GM18508 (cell line): ENCODE data around the gene PSG3.
"Not testable (repeated sequence)": the region's sequence is repeated elsewhere in the genome, so short reads cannot be mapped to it uniquely, and the experiment has no call there.

Source experiments
- ATAC-seq: cut with Tn5 transposase; IDR thresholded peaks from one replicate; pipeline ENCODE4 v1.9.1; 2021; ENCODE audit warnings: moderate number of reproducible peaks; ENCODE audit not compliant: insufficient read depth, unreplicated experiment

Gene PSG3

GRCh38 chr19:42740381-42740780 is at the start of gene PSG3:
Gene PSG3 (minus strand): TSS chr19:42740481. CDS start chr19:42740384, 97 bp downstream.
- not testable (repeated sequence) for ATAC-seq

DNA sequence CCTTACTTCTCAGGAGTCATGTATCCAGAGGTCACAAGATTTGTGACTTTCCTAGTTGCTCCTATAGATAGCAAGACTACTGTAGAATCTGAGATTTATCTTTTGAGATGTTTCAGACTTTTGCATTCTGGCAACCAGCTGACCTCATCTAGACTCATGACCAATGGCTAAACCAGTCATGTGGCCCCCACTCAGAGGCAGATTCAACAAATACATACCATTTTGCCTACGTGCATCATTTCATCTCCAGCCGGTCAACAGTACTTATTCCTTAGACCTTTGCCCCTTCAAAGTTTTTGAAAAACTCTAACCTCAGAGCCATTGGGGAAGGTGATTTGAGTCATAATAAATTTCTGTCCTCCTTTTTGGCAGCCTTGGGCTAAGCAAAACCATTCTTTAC is 48.5 kb upstream of the PSG3 start:
- ATAC-seq: not testable (repeated sequence)

- not testable (repeated sequence) for ATAC-seq
These were observed 47.5 kb upstream of the PSG3 start for GRCh38 chr19:42787766-42788165.

- ATAC-seq: not testable (repeated sequence)
These were observed 36.7 kb upstream of the PSG3 start for GRCh38 chr19:42776750-42777612.

DNA sequence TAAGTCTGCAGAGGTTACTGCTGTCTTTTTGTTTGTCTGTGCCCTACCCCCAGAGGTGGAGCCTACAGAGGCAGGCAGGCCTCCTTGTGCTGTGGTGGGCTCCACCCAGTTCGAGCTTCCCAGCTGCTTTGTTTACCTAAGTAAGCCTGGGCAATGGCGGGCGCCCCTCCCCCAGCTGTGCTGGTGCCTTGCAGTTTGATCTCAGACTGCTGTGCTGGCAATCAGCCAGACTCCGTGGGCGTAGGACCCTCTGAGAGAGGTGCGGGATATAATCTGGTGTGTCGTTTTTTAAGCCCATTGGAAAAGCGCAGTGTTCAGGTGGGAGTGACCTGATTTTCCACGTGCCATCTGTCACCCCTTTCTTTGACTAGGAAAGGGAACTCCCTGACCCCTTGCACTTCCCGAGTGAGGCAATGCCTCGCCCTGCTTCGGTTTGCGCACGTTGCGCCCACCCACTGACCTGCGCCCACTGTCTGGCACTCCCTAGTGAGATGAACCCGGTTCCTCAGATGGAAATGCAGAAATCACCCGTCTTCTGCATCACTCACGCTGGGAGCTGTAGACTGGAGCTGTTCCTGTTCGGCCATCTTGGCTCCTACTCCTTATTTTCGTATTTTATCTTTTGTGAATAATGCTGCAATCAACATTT is 34.4 kb upstream of the PSG3 start:
- ATAC-seq: not testable (repeated sequence)

DNA sequence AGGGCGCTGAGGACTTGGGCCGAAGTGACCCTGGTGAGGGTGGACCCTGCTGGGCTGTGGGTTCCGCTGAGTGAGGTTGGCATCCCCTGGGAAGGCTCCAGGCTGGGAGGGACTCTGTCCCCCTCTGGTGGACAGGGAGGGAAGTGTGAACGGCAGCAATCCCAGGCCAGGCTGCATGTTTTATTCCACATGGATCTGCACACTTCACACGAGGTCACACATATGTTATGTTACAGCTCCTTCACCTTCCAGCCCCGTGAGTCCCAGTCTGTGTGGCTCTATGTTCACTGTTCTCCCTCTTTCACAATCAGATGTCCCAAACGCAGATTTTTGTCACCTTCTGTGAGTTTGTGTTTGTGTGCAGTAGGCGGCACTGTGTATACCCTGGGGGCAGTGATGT is 27.0 kb upstream of the PSG3 start:
- not testable (repeated sequence) for ATAC-seq

GRCh38 chr19:42766871-42767270 is 26.6 kb upstream of the PSG3 start:
- not testable (repeated sequence) for ATAC-seq

GRCh38 chr19:42764836-42765235 is 24.6 kb upstream of the PSG3 start:
- ATAC-seq: no peak

DNA sequence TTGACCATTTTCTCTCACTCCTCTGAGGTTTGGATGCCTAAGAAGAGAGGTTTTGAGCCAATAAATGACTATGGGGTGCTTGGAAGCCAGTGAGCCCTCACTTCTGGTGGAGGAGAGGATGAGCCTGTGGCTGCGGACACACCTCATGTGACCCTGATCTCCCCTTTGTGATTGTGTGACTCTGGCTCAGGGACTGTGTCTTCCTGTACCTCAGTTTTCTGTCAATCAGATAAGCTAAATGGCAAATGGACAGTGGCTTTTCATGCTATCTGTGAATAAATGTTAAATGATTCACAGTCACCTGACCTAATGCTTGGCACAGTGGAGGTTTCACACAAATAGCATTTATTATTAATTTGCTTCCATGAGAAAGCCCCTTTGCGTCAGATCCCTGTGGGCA is 22.5 kb upstream of the PSG3 start:
- ATAC-seq: no peak

DNA sequence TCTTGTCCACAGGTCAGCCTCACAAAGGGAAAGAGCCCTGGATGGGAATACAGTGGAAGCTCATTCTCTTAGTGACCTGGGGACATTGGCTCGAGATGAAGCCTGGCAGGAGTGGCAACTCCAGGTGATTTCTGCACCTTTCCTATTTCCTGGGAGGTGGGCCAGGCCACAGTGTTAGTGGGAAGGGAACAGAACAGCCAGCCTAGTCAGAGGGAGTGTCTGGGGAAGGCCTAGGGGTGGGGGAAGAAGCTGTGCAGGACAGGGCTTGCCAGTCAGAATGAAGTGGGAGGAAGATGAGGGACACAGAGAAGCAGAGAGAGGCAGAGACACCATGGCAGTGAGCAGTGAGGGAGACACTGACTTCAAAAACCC is 21.6 kb upstream of the PSG3 start:
- ATAC-seq: not testable (repeated sequence)

DNA sequence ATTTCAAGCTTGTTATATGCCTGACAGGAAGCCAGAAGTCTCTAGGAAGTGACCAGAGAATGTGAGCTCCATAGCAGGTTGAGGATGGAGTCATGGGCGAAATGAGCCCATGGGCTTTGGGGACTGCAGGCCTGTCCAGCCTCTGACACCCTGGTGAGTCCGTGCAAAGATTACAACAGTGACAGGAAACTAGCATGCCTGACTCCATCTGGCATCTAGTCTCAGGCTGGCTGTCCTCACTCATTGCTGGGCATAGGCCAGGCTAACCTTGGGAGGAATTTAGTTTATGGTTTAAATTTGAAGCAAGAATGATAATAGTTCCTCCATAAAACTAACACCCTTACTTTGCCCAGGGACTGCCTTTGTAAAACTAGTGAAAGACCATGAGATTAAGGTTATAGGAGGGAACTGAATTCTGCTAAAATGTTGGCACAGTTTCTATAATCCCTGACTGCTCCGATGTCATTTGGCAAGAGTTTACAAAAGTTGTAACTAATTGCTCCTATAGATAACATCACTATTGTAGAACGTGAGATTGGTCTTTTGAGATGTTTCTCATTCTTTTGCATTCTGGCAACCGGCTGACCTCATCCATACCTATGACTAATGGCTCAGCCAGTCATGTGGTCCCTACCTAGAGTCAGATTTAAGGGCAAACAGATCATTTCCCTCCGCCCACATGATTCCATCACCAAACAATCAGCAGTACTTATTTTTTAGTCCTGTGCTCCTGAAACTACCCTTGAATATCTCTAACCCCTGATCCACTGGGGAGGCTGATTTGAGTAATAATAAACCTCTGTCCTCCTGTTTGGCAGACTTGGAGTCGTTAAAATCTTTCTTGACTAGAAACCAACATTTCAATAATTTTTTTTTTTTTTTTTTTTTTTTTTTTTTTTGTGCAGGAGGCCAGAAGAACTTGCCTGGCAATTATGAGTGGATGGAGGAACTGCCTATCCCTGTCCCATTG is 21.0 kb upstream of the PSG3 start:
- ATAC-seq: not testable (repeated sequence)

GRCh38 chr19:42758667-42759066 is 18.4 kb upstream of the PSG3 start:
- ATAC-seq: not testable (repeated sequence)

- not testable (repeated sequence) for ATAC-seq
These were observed 12.0 kb upstream of the PSG3 start for GRCh38 chr19:42752246-42752645.

- not testable (repeated sequence) for ATAC-seq
These were observed 1.7 kb upstream of the PSG3 start for GRCh38 chr19:42741726-42742607.

DNA sequence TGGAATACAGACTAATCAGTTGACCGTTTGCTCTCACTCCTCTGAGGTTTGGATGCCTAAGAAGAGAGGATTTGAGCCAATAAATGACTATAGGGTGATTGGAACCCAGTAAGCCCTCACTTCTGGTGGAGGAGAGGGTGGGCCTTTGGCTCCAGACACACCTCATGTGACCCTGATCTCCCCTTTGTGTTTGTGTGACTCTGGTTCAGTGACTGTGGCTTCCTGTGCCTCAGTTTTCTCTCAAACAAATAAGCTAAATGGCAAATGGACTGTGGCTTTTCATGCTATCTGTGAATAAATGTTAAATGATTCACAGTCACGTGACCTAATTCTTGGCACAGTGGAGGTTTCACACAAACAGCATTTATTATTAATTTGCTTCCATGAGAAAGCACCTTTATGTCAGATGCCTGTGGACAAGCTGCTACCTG is 2.7 kb downstream of the PSG3 start:
- ATAC-seq: not testable (repeated sequence)

DNA sequence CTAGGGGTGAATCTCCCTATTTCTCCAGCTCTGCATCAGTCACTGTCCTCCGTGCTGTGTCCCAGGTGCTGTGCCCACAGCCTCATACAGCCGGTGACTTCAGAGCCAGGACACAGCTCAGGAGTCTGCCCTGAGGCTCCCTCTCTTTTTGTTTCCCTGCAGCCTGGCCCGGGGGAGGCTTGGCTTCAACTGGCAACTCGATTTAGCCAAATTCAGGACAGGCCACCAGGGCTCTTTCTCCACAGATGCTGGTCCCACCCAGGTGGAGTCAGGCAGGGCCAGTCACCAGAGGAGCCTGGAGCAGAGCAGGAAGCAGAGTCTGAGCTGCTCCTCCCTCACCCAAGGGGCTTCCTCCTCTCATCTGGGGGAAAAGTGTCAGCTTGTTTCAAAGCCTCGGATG is 11.9 kb downstream of the PSG3 start:
- ATAC-seq: not testable (repeated sequence)

- ATAC-seq: not testable (repeated sequence)
These were observed 26.3 kb downstream of the PSG3 start for GRCh38 chr19:42714000-42714399.

DNA sequence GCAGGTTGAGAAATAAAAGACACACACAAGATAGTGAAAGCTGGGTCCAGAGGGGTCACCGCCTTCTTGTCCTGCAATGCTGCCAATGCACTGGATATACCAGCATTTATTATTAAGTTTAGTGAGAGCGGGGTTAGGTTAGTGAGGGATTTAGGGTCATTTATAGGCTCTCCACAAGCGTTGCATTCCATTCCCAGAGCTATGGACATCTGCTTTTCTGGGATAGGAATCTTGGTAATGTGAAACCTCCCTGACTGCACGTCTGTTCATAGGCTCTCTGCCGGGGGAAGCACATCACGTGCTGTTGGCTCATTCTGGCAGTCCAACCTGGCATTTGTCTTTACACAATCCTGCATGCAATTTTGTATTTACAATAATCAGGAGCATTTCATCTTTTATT is 27.5 kb downstream of the PSG3 start:
- not testable (repeated sequence) for ATAC-seq

DNA sequence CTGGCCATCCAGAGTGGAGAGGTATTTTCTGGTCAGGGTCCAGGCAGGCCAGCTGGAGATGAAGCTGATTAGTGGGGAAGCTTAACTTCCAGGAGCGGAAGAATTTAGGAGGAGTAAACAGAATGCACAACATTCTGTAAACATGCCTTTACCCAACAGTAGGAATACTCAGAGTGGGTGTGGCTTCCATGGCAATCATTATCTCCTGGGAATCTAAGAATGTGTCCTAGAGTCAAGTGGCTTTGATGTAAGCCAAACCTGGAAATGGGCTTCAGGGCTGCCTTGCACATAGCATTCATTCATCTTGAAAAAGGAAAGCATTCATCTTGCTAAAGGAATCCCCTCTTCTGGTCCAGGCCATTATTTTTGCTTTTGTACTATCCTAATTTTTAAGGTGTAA is 29.3 kb downstream of the PSG3 start:
- ATAC-seq: not testable (repeated sequence)
